Activated CD8-positive, alpha-beta memory T cell treated with anti-CD3 and anti-CD28 coated beads, Interleukin-2, amount 50 U/mL, for 4 hours (primary cell): ENCODE data around the gene CDC42BPG.
"Not testable (repeated sequence)": the region's sequence is repeated elsewhere in the genome, so short reads cannot be mapped to it uniquely, and the experiment has no call there.

Experiments used
- DNase-seq: peaks from one replicate; pipeline ENCODE4 v3.0.0-alpha.2; 2020

Gene CDC42BPG

GRCh38 chr11:64833198-64833502 lies 11.3 kb downstream of the CDC42BPG start:
- no peak for DNase-seq

DNA sequence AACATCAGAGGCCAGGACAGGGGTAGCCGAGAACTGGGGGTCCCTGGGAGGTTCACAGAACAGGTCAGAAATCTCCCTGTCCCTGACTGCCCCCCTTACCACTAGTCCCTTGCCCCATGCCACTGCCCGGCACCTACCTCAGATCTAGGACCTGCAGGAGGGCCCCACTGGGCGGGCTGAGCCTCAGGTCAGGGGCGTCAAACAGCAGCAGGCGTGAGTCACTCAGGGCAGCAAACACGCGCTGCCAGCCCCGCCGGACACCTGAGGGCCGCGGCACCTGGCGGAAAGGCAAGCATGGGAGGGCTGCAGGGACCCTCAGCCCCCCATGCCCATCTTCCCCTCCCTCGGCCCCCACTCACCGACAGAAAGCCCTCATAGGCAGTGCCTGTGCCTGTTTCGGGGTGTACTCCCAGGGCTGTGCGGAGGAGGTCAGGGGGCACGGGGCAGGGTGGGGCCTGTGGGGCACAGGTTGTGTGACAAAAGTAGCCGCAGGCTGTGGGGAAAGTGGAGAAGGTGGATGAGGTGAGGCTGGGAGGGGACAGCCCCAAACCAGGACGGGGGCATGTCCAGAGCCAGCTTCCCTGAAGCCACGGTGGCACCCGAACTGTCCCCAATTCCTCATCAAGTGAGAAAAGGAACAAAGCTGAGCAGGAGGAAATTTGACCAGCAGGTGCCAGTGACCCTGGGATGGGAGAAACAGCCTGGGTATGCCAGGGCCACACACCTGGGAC lies 11.8 kb downstream of the CDC42BPG start:
- DNase-seq = no peak

DNA sequence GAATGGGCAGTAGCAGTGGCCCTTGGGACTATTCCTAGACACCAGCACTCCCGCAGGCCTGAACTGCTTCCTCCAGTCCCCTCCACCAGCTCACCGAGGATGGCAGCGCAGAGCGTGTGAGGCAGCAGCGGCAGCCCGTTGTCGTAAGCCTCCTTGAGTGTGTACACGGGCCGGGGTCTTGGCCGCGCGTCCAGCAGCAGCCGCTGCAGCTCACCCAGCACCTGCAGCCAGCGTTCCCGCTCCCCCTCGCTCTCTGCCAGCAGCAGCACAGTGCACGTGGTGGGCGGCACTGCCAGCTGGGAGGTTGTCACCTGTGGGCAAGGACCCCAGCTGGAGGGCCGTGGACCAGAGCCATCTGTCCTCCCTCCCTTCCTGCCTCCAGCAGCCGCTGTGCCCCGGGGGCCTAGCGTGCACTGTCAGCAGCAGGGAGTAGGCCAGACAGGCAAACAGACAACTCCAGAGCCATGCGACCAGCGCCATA lies 13.0 kb downstream of the CDC42BPG start:
- no peak for DNase-seq

- no peak for DNase-seq
Observed at GRCh38 chr11:64829536-64830251, 14.8 kb downstream of the CDC42BPG start.

GRCh38 chr11:64827451-64827839 lies 17.0 kb downstream of the CDC42BPG start:
- DNase-seq = no peak

- no peak for DNase-seq
Observed at GRCh38 chr11:64826578-64827450, 17.6 kb downstream of the CDC42BPG start.

GRCh38 chr11:64826062-64826461 lies 18.4 kb downstream of the CDC42BPG start:
- no peak for DNase-seq

- no peak for DNase-seq
Observed at GRCh38 chr11:64823568-64824119, 20.8 kb downstream of the CDC42BPG start.

DNA sequence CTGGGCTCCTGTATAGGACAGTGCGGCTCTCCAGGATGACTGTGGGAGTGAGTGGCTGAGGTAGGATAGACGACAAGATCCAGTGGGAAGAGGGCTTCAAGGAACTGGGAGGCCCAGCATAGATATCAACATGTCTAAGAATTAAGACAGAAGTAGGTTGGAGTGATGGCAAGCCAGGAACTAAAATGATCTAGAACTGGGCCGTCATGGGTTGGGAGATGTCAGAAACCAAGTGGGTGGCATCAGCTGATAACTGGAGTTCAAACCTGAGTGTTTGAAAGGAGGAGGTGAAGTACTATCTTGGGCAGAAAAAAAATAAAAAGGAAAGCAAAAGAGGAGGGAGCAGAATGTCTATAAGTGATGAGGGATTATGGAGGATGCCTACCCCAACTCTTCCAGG lies 27.0 kb downstream of the CDC42BPG start:
- no peak for DNase-seq

- DNase-seq = not testable (repeated sequence)
Observed at GRCh38 chr11:64815433-64815832, 29.0 kb downstream of the CDC42BPG start.

- no peak for DNase-seq
Observed at GRCh38 chr11:64814712-64815187, 29.7 kb downstream of the CDC42BPG start.

GRCh38 chr11:64813826-64814225 lies 30.6 kb downstream of the CDC42BPG start:
- DNase-seq = no peak

GRCh38 chr11:64810891-64811272 lies 33.6 kb downstream of the CDC42BPG start:
- DNase-seq = no peak

- DNase-seq = peak; percentile 82
Observed at GRCh38 chr11:64810271-64810890, 34.1 kb downstream of the CDC42BPG start, which contains the start of gene MEN1. Gene MEN1 (minus strand): TSS chr11:64810551. CDS start chr11:64810109, 442 bp downstream.

DNA sequence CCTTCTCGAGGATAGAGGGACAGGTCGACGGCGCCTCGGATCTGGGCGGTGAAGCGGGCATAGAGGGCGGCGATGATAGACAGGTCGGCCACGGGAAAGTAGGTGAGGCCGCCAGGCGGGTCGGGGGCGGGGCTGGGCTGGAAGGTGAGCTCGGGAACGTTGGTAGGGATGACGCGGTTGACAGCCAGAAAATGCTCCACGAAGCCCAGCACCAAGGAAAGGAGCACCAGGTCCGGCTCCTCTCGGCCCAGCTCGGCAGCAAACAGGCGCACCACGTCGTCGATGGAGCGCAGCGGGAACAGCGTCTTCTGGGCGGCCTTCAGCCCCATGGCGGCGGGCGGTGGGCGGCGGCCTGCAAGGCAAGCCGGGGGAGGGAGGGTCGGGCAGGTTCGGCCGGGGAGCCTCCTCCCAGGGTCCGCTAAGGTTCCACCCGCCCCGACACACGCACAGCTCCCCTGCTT lies 34.6 kb downstream of the CDC42BPG start:
- no peak for DNase-seq

DNA sequence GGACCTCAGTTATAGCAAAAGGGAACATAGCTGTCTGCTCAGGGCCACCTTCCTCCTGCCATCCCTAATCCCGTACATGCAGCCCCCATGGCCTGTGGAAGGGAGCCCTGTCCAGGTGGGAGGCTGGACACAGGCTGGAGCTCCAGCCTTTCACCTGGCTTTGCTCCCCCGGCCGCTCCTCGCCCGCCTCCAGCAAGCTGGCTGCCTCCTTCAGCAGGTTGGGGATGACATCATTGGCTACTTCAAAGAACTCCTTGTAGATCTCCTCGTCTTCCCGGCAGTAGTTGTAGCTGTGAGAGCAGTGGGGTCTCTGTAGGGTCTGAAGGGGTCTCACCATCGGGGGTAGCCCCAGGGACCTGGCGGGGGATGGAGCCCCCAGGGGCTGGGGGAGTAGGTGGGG lies 39.0 kb downstream of the CDC42BPG start:
- DNase-seq = no peak

DNA sequence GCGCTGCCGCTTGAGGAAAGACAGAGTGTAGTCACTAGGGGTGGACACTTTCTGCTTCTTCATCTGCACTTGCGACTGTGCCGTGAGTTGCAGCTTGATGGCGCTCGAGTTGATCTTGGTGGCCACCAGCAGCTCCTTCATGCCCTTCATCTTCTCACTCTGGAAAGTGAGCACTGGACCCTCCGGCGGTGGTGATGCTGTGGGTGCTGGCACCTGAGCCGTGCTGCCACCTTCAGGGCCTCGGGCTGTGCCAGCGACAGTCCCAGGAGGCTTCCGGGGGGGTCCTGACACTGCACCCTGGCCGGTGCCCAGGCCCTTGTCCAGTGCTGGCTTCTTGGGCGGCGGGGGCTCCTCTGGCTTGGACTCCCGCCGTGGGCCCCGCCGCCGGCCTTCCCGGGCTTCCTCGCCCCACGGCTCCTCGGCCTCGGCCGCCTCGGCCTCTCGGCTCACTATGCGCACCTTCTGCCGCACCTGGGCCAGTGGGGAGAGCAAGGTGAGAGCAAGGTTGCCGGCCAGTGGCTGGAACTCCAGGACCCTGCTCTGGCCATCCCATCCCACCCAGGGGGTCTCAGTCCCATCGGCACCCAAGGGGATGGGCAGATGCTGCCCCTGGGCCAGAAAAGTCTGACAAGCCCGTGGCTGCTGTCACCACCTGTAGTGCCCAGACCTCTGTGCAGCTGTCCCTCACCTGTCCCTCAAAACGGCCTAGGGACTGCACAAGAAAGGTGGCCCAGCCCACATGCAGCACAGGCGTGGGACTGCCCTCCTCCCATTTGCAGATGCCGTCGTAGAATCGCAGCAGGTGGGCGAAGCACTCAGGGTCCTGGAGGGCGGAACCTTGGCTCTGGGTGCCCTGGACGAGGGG lies 39.9 kb downstream of the CDC42BPG start:
- DNase-seq = no peak

DNA sequence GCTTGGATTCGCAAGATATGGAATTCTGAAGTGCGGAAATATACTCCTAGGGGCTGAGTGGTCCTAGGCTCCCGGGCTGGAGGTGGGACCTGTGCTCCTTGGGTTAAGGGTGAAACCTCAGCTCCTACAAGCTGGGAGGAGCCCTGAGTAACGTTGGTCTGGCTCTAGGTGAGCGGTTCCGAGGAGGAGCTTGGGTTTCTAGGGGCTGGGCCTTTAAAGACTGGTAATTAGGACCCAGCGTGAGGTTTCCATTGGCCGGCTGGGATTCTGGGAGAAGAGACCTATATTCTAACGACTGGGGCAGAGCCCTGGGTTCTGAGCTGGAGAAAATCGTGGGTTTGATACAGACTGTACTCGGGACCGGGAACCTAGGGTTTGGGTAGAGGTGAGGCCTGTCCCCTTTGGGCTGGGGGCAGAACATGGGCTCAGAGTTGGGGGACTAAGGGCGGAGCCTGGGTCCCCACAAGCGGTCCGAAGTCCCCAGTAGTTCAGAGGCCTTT lies 40.6 kb downstream of the CDC42BPG start:
- DNase-seq = no peak

DNA sequence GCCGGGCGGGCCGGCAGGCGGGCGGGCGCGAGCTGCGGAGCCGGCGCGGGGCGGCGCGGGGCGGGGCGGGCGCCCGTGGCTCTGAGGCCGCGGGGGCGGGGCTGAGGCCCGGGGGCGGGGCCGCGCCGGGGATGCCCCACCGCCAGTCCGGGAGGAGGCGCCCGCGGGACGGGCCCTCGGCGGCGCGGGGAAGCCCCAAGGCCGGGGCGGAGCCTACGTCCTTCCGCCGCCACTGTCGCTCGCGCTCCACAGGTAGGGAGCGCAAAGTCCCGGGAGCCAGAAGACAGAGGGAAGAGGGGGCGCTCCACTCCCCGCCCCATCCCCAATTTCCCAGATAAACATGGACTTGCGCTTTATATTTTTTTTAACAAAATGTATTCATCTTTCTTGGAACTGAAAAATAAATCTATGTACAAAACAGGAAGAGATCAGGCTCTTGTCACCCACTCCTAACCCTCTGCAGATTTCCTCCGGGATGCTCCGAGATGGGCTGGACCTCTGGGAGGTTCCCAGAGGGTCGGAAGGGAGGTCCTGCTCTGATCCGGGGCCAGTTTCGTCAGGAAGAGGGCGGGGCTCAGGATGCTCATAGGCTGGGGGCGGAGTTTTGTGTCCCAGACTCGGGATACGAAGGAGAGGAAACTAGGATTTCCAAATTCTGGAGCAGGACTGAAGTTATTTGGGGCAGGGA lies 41.2 kb downstream of the CDC42BPG start, which contains the start of gene MAP4K2:
TSS of gene MAP4K2 (minus strand) at position 57 of the 688 bp plus-strand sequence. CDS start 65 bp downstream, outside the sequence.
- DNase-seq = peak; percentile 88
